LNCaP clone FGC (cell line): ENCODE results near the gene GRIK3.

Source experiments
- DNase-seq: peaks from one replicate; pipeline ENCODE4 v3.0.0-alpha.2; 2011; ENCODE audit warnings: low read depth
- H3K4me3 ChIP-seq: 2 replicates; pipeline ENCODE4 v1.5.1; 2011; ENCODE audit warnings: mild to moderate bottlenecking, low read depth, low read length, control low read depth
- CTCF ChIP-seq: IDR thresholded peaks from 2 replicates; pipeline ENCODE4 v1.5.1; 2012; ENCODE audit warnings: mild to moderate bottlenecking; ENCODE audit not compliant: control insufficient read depth, insufficient read depth; ENCODE audit errors: extremely low read depth

Gene GRIK3

GRCh38 chr1:36872858-36873257 is 161.5 kb downstream of the GRIK3 start:
- DNase-seq: no peak
- TF ChIP-seq CTCF: no peak
- no peak overlapping the region for H3K4me3 ChIP-seq

GRCh38 chr1:36872126-36872754 is 162.1 kb downstream of the GRIK3 start:
- H3K4me3 ChIP-seq: no peak overlapping the region
- TF ChIP-seq CTCF: no peak

GRCh38 chr1:36871146-36871971 is 163.0 kb downstream of the GRIK3 start:
- no peak for TF ChIP-seq CTCF
- no peak for DNase-seq

More at GRCh38 chr1:36872126-36872754, 162.1 kb downstream of the GRIK3 start:
- no peak for DNase-seq

GRCh38 chr1:36869826-36870225 is 164.5 kb downstream of the GRIK3 start:
- TF ChIP-seq CTCF: no peak
- no peak for DNase-seq
- H3K4me3 ChIP-seq: no peak overlapping the region

More at GRCh38 chr1:36871146-36871971, 163.0 kb downstream of the GRIK3 start:
- no peak overlapping the region for H3K4me3 ChIP-seq

GRCh38 chr1:36869054-36869453 is 165.3 kb downstream of the GRIK3 start:
- no peak for TF ChIP-seq CTCF
- no peak for DNase-seq
- no peak overlapping the region for H3K4me3 ChIP-seq

- no peak for TF ChIP-seq CTCF
- no peak overlapping the region for H3K4me3 ChIP-seq
- DNase-seq: no peak
Observed at GRCh38 chr1:36867575-36867974, 166.7 kb downstream of the GRIK3 start.
